Measurements from ENCODE around the gene PROKR2.

GRCh38 chr20:5357946-5358345 lies 41.2 kb upstream of the PROKR2 start:
- TF ChIP-seq CTCF (IDR thresholded peaks at IDR 0.05 in 2 of 3, conservative IDR thresholded peaks at IDR 0.05 in 1 of 3; ENCODE audit: insufficient read depth in 2 of 3, low read depth in 1 of 3, low read length in 3 of 3) = no peak
- TF ChIP-seq SRF (CRISPR knock-in tag; IDR thresholded peaks at IDR 0.05) = no peak
- no peak for TF ChIP-seq NFATC3 (IDR thresholded peaks at IDR 0.05)
- TF ChIP-seq SMC3 (conservative IDR thresholded peaks at IDR 0.05; ENCODE audit: insufficient read depth, low read depth, low read length) = no peak
- TF ChIP-seq RNF2 (IDR thresholded peaks at IDR 0.05) = no peak
- no peak for TF ChIP-seq RAD21 (CRISPR knock-in tag; conservative IDR thresholded peaks at IDR 0.05 in 1 of 2, IDR thresholded peaks at IDR 0.05 in 1 of 2)
- no peak for TF ChIP-seq TARDBP (IDR thresholded peaks at IDR 0.05)
- no peak for TF ChIP-seq USF1 (CRISPR knock-in tag; IDR thresholded peaks at IDR 0.05)
- no peak for TF ChIP-seq MAZ (CRISPR knock-in tag; conservative IDR thresholded peaks at IDR 0.05 in 1 of 2, IDR thresholded peaks at IDR 0.05 in 1 of 2)
